HUES6 (cell line): ENCODE results near the gene CDC42BPA.

Experiments
- H3K27ac ChIP-seq: 2 replicates; pipeline ENCODE4 v1.7.0; 2013; ENCODE audit warnings: low read depth, mild to moderate bottlenecking, low read length, inconsistent platforms
- H3K27me3 ChIP-seq: 2 replicates; pipeline ENCODE4 v1.6.1; 2013; ENCODE audit warnings: low read length; ENCODE audit not compliant: control insufficient read depth, insufficient read depth
- H3K36me3 ChIP-seq: 2 replicates; pipeline ENCODE4 v1.6.1; 2013; ENCODE audit warnings: low read length; ENCODE audit not compliant: control insufficient read depth, insufficient read depth
- H3K4me1 ChIP-seq: 2 replicates; pipeline ENCODE4 v1.6.1; 2013; ENCODE audit warnings: low read length; ENCODE audit not compliant: control insufficient read depth, insufficient read depth
- H3K4me3 ChIP-seq: 2 replicates; pipeline ENCODE4 v1.5.1; 2013; ENCODE audit warnings: low read depth, low read length
- H3K9ac ChIP-seq: one replicate; pipeline ENCODE4 v1.6.1; 2013; ENCODE audit warnings: mild to moderate bottlenecking, low read length
- H3K9me3 ChIP-seq: 2 replicates; pipeline ENCODE4 v1.6.1; 2013; ENCODE audit warnings: low read depth, low read length; ENCODE audit not compliant: control insufficient read depth, insufficient read depth

The CDC42BPA gene

DNA sequence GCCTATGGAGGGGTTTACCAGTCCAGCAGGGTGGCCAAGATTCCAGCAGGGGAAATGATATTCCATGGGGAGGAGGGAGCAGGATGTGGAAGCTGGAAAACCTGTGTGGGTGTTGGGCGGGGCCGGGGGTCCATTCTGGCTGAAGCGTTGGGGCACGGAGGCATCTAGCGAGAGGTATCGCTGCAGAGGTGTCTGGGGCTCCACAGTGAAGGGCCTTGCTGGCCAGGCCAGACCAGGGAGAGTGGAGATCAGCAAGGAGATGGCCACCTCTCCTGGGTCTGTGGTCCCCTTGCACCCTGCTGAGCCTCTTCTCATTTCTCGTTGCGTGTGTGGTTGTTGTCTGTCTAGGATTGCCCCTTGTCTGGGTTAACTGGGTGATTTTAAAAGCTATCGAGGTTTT, 372.0 kb downstream of the CDC42BPA start:
- H3K4me1 ChIP-seq, result peaks cover 23% of the 10 kb centered on the region
- H3K36me3 ChIP-seq, result no peaks in the 10 kb centered on the region
- H3K9ac ChIP-seq, result no peak overlapping the region
- no peak overlapping the region for H3K27ac ChIP-seq
- H3K27me3 ChIP-seq, result no peaks in the 10 kb centered on the region
- H3K4me3 ChIP-seq, result no peak overlapping the region
- peaks cover 5% of the 10 kb centered on the region; the same call in 1 of the 2 replicates for H3K9me3 ChIP-seq

DNA sequence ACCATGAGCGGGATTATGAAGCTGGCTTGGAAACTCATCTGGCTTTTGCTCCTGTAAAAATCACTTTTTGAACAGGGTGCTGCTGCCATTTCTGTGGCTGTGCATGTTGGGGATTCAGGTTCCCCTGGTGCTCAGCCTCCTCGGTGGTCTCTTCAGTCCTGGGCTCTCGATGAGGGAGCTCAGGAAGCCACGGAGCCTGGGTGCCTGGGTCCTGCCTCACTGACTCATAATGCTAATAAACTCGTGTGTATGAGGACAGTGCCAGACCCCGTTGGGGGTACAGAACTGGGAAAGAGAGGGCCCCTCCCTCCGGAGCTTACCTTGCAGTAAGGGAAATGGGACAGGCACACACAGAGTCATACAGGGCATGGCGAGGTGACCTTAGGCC, 372.4 kb downstream of the CDC42BPA start:
- Histone ChIP-seq H3K9ac (no peak overlapping the region), H3K27ac (no peak overlapping the region), H3K4me3 (no peak overlapping the region), H3K27me3 (peaks cover 3% of the 10 kb centered on the region), H3K9me3 (peaks cover 5% of the 10 kb centered on the region; the same call in 1 of the 2 replicates), H3K4me1 (peaks cover 24% of the 10 kb centered on the region), H3K36me3 (no peaks in the 10 kb centered on the region)

DNA sequence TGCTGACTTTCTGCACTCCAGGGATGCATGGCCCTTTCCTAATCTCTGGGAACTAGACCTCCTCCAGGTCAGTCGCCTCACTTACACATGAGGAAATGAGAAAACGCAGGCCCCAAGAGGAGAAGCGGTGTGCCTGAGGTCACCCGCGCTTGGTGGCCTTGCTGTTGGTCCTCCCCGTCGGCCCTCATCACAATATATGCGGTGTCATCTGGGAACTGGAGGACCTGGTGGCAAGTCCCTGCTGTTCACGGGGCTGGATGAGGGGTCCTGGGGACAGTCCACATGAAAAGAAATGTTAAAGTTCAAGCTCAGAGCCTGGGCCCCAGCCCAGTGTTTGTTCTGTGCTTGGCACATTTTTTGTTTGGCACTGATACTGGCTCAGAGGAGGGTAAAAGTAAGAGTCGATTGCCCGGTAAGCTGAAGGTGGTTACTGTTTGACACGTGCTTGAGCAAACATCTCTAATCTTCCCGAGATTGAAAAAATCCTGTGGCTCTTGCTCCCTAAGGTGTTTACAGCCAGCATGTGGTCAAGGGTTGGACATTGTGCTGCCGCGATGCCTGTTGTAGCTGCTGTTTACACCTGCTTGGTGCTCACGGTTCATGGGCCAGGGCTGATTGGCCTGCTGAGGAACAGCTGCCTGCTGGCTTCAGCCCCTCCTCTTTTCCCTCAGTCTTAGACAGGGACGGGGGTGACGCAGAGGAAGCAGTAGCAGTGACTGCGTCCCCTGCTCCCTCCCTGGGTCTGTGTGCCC, 373.0 kb downstream of the CDC42BPA start:
- Histone ChIP-seq H3K4me1 (peaks cover 30% of the 10 kb centered on the region), H3K27ac (no peak overlapping the region), H3K4me3 (no peak overlapping the region), H3K27me3 (peaks cover 9% of the 10 kb centered on the region), H3K36me3 (no peaks in the 10 kb centered on the region), H3K9me3 (peaks cover 5% of the 10 kb centered on the region; the same call in 1 of the 2 replicates), H3K9ac (no peak overlapping the region)

DNA sequence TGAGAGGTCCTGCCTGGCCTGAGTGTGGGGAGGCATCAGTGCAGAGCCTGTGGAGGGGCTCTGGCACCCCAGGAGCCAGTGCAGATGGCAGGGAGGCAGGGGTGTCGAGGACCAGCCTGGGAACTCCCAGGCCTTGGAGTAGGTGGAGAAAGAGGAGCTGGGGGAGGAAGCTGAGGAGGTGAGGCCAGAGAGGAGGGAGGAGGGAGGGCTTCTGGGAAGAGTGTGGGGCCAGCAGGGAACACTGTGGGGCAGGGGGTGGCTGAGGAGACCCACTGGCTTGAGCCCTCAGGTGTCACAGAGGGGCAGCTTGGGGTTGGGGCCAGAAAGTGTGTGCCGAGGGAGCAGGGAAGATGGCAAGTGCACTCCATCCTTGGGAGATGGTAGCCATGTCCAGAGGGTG, 374.4 kb downstream of the CDC42BPA start:
- peaks cover 5% of the 10 kb centered on the region; the same call in 1 of the 2 replicates for H3K9me3 ChIP-seq
- no peak overlapping the region for H3K9ac ChIP-seq
- peaks cover 9% of the 10 kb centered on the region for H3K27me3 ChIP-seq
- peaks cover 31% of the 10 kb centered on the region for H3K4me1 ChIP-seq
- H3K36me3 ChIP-seq, result no peaks in the 10 kb centered on the region
- no peak overlapping the region for H3K4me3 ChIP-seq
- no peak overlapping the region for H3K27ac ChIP-seq

DNA sequence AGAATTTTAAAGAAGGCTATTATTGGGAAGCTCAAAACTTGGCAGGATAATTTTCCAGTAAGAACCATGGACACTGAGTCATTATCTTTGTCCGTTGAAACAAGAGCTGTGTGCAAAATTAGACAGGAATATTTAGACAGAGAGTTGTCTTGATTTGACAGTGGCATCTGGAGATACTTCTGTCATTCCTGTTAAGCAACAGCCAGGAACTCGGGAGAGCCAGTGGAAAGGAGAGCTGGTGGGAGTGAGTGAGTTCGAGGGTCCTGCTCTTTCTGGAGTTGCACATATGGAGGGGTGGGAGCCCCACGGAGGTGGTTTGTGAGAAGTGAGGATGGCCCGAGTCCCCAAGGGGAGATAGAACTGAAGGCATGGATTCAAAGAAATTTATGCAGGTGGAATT, 375.1 kb downstream of the CDC42BPA start:
- Histone ChIP-seq H3K9me3 (peaks cover 4% of the 10 kb centered on the region; the same call in 1 of the 2 replicates), H3K9ac (no peak overlapping the region), H3K27me3 (peaks cover 9% of the 10 kb centered on the region), H3K4me1 (peaks cover 37% of the 10 kb centered on the region), H3K4me3 (no peak overlapping the region), H3K27ac (no peak overlapping the region), H3K36me3 (no peaks in the 10 kb centered on the region)

DNA sequence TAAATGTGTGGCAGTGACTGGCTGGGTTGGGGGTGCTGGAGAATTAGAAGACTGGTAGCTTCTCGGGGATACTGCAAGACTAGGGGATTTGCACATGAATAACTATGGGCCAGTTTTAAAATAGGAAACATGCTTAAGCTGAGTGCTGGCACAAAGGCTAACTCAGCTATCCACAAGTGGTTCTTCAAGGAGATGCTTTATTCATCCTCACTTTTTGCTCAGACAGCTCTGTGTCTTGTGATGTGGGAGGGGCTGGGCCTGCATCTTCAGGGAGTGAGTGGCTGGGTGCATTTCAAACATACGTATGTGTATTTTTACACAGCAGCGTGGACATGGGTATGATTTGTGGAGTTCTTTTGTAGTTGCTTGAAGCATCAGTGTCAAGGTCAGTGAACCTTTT, 375.9 kb downstream of the CDC42BPA start:
- Histone ChIP-seq H3K27ac (no peak overlapping the region), H3K27me3 (peaks cover 9% of the 10 kb centered on the region), H3K4me1 (peaks cover 37% of the 10 kb centered on the region), H3K9me3 (no peaks in the 10 kb centered on the region), H3K36me3 (no peaks in the 10 kb centered on the region), H3K9ac (no peak overlapping the region), H3K4me3 (no peak overlapping the region)

DNA sequence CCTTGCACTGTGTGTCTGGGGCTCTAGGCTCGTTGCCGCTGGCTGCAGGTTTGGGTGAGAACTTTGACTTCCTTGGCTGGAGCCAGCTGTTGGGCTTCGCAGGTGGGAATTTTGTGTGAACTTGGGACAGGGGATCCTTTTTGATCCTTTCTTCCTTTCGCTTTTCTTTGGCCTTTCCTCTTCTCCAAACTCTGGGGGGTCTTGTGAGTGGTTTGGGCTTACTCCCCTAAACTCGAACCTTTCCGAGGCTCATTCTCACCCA, 377.6 kb downstream of the CDC42BPA start:
- H3K4me1 ChIP-seq, result peaks cover 35% of the 10 kb centered on the region
- H3K4me3 ChIP-seq, result peak overlapping the region; percentile 84
- peak overlapping the region; percentile 71 for H3K9ac ChIP-seq
- no peaks in the 10 kb centered on the region for H3K9me3 ChIP-seq
- H3K36me3 ChIP-seq, result no peaks in the 10 kb centered on the region
- peaks cover 9% of the 10 kb centered on the region for H3K27me3 ChIP-seq
- H3K27ac ChIP-seq, result no peak overlapping the region

DNA sequence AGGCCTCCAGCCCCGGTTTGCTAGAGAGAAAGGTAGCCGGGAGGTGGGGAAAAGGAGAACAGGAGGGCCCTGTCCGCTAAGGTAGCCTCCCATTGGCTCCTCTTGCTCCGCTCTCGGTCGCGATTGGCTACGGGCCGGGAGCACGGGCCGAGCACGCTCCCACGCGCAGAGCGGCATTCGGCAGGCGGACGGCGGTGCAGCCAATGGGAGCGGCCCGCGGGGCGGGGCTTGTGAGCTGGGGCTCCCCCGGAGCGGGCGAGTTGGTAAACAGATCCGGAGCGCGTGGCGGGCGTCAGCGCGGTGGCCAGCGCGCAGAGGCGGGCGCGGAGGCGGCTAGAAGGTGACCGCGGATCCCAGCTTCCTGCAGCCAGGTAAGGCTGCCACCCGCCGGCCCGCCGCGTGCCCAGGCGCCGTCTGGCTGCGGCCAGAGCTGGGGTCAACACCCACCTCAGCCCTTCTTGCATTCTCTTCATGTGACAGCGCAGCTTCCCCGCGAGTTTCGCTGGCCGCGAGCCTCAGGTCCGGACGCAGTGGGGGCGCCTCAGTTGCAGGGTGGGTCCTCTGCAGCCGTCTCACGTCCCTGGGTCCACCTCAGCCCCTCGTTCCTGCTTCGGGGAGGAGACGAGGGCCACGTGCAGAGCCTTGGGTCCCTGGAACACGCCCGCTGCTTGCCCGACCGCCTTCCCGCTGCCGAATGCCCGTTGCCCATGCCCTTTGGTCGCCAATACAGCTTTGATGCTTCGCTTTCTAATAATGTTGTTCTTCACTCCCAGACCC, 378.1 kb downstream of the CDC42BPA start, which contains the start of gene COQ8A:
COQ8A (plus strand) TSS at position 266 of the 777 bp plus-strand sequence. CDS start 21,092 bp downstream, outside the sequence.
- Histone ChIP-seq H3K4me3 (peak within 1 kb of the TSS; percentile 84), H3K27ac (peak within 1 kb of the TSS; percentile 58), H3K4me1 (peaks cover 30% of the 10 kb centered on the region; the same call in 1 of the 2 replicates), H3K9me3 (no peaks in the 10 kb centered on the region), H3K36me3 (no peaks in the 10 kb centered on the region), H3K9ac (peak within 1 kb of the TSS; percentile 87), H3K27me3 (peaks cover 9% of the 10 kb centered on the region)
